Fibroblast of lung (primary cell): ENCODE measurements around the gene OR8B12.

ENCODE experiments used
- CTCF ChIP-seq, 2 donors: IDR thresholded peaks in 1 of 2; conservative IDR thresholded peaks in 1 of 2; 1 replicate in 1 of 2; 2 replicates in 1 of 2; pipeline ENCODE4 v1.5.1; 2011 to 2012; ENCODE audit warnings: low read length in 2 of 2, control low read depth in 1 of 2, inconsistent platforms in 1 of 2, low read depth in 1 of 2, mild to moderate bottlenecking in 1 of 2
- EZH2 ChIP-seq: IDR thresholded peaks from 2 replicates; pipeline ENCODE4 v1.5.1; 2012; ENCODE audit warnings: low read length, control low read depth, mild to moderate bottlenecking; ENCODE audit errors: missing control alignments

GRCh38 chr11:124534051-124534450, 9.4 kb downstream of the OR8B12 start:
- TF ChIP-seq CTCF (conservative IDR thresholded peaks at IDR 0.05 in 1 of 2, IDR thresholded peaks at IDR 0.05 in 1 of 2; ENCODE audit: low read depth in 1 of 2, low read length in 2 of 2) (no peak), EZH2 (no peak)
